Fibroblast of the aortic adventitia (primary cell): ENCODE data around the gene KCTD20. TPM values are rescaled to one million over a fixed set of nuclear protein-coding genes. Genes with fewer than 3 reads are reported as not detected.
"Not testable (repeated sequence)": the region's sequence is repeated elsewhere in the genome, so short reads cannot be mapped to it uniquely, and the experiment has no call there.

Experiments
- DNase-seq: peaks from one replicate; pipeline ENCODE4 v3.0.0-alpha.2; 2010; ENCODE audit warnings: low read depth
- H3K4me3 ChIP-seq: 2 replicates; pipeline ENCODE4 v1.5.1; 2011; ENCODE audit warnings: low read depth, mild to moderate bottlenecking, control low read depth, low read length, moderate library complexity
- total RNA-seq: library from RNA; depleted of rRNA; stranded (reverse); fragments of >200 nt; gene quantifications from 2 replicates; pipeline ENCODE4 v1.2.3, GENCODE V29; 2012; ENCODE audit warnings: low replicate concordance
- TF ChIP-seq, protein P1 (sequence below): IDR thresholded peaks from 2 replicates; pipeline ENCODE4 v1.5.1; 2011; ENCODE audit warnings: mild to moderate bottlenecking, low read length, control low read depth, inconsistent platforms; ENCODE audit not compliant: insufficient read depth

The KCTD20 gene
- total RNA-seq: 48.6 and 57.6 TPM in 2 replicates

DNA sequence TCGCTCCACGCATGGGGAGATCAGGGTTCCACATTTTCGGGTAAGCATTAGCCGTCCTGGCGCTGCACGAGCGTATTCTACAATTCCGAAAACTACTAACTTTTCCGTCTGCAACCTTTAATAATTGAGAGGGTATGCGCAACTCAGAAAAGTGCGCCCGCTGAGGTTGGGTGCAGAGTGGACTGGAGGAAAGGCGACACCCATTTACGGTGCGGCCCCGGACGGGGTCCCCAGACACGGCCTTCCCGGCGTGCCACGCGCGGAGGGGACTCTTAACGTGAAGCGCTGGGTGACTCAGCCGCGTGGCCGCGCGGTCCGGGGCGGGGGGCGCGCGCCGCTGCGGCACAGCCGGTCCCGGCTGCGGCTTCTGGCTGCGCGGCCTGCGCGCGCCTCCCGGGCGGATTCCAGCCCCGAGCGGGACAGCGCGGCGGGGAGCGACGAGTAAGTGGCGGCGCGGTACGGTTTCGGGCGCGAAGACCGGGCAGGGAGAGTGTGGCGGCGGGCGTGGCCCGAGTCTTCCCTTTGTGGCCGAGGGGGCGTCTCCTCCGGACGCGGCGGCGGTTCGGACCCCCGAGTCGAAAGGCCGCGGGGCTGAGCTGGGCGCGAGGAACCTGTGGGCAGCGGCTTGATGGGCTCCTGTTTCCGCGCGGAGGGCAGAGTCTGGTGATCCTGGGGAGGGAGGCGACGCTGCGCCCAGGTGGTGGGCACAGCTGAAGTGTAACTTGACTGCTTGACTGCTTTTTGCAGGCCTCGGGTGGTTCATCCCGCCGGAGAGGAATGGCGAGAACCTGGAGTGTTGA, at the start of gene KCTD20, which contains the start of gene PXT1:
Gene KCTD20 (plus strand): TSS at position 330 of the 800 bp plus-strand sequence. CDS start 27,098 bp downstream, outside the sequence.
Gene PXT1 (minus strand): TSS at position 184 of the 800 bp plus-strand sequence. CDS start 16,772 bp downstream, outside the sequence.
- TF ChIP-seq, protein P1, sequence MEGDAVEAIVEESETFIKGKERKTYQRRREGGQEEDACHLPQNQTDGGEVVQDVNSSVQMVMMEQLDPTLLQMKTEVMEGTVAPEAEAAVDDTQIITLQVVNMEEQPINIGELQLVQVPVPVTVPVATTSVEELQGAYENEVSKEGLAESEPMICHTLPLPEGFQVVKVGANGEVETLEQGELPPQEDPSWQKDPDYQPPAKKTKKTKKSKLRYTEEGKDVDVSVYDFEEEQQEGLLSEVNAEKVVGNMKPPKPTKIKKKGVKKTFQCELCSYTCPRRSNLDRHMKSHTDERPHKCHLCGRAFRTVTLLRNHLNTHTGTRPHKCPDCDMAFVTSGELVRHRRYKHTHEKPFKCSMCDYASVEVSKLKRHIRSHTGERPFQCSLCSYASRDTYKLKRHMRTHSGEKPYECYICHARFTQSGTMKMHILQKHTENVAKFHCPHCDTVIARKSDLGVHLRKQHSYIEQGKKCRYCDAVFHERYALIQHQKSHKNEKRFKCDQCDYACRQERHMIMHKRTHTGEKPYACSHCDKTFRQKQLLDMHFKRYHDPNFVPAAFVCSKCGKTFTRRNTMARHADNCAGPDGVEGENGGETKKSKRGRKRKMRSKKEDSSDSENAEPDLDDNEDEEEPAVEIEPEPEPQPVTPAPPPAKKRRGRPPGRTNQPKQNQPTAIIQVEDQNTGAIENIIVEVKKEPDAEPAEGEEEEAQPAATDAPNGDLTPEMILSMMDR: no peak
- DNase-seq: peak; percentile 84
- peak within 1 kb of the TSS; percentile 97 for H3K4me3 ChIP-seq

DNA sequence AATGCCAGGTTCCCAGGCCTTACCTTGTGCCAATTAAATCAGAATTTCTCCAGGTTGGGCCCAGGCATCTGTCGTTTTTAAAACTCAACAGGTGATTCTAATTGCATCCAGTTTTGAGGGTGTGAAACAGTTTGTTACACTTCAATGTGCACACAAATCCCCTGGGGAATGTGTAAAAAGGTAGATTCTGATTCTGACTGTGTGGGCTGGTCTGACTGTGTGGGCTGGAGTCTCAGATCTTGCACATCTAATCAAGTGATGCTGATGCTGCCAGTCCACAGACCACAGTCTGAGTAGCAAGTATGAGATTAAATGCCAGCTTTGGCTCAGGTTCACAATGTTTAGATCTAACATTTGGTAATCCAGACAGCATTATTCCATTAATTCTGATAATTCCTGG, 42.8 kb upstream of the KCTD20 start:
- TF ChIP-seq, protein P1: no peak
- no peak overlapping the region for H3K4me3 ChIP-seq
- DNase-seq: no peak

DNA sequence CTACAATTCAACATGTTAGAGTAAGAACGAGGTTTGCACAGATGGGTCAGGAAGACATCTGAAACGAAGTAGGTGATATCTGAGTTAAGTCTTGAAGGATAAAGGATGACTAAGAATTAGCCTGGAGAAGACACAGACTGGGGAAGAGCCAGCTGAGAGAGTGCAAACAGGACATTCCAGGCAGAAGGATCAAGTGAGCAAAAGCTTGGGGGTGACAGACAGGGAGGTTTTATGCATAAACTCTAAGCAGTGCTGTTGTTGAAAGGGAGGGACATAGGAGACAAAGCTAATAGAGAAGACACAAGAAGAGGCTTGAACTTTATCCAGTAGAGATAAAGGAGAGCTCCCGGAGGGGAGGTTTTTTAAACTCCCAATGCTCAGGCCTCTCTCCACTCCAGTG, 40.3 kb upstream of the KCTD20 start:
- no peak for DNase-seq
- no peak overlapping the region for H3K4me3 ChIP-seq
- TF ChIP-seq, protein P1: no peak

DNA sequence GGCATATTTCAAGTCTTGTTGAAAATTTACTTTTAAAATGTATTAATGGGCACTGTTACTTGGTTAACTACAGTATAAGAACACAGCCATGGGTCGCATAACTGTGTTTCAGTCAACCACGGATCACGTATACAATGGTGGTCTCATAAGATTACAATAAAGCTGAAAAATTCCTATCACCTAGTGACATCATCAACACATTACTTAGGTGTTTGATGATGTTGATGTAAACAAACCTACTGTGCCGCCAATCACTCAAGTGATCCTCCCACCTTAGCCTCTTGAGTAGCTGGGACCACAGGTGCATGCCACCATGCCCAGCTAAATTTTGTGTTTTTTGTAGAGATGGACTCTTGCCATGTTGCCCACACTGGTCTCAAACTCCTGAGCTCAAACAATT, 38.6 kb upstream of the KCTD20 start:
- no peak overlapping the region for H3K4me3 ChIP-seq
- no peak for DNase-seq
- TF ChIP-seq, protein P1: no peak

DNA sequence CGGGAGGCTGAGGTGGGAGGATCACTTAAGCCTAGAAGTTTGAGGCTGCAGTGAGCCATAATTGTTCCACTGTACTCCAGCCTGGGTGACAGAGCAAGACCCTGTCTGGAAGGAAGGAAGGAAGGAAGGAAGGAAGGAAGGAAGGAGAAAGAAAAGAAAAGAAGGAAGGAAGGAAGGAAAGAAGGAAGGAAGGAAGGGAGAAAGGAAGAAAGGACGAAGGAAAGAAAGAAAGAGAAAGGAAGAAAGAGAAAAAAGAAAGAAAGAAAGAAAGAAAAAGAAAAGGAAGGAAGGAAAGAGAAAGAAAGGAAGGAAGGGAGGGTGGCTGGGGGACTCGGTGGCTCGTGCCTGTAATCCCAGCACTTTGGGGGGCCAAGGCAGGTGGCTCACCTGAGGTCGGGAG, 33.1 kb upstream of the KCTD20 start:
- not testable (repeated sequence) for DNase-seq

DNA sequence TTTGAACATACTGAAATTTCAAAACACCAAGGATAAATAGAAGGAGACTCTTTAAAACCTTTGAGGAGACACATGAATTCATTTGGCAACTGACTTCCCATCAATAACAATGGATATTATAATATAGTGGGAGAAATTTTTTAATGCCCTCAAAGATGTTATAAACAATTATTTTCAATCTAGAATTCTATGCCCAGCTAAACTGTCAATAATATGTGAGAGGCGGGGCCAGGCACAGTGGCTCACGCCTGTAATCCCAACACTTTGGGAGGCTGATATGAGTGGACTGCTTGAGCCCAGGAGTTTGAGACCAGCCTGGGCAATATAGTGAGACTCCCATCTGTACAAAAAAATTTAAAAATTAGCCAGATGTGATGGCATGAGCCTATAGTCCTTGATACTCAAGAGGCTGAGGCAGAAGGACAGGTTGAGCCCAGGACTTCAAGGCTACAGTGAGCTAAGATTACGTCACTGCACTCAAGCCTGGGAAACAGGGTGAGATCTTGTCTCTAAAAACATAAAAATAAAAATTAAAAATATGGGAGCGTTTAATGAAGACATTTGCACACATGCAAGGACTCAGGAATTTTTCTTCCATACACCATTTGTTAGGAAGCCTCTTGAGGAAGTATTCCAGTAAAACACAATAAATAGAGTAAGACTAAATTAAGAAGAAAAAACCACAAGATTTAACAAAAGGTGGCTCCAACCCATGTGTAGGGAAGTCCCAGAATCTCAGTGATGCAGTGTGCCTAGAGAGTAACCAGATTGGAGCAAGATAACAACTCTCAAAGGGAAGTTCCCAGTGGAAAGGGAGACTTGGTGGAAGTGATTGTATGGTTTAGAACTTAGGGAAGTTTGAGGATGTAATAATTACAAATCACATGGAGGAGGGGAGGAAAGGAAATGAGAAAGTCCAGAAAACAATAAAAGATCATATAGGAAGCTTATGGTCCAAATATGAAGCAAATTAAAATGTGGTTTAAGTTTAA, 29.0 kb upstream of the KCTD20 start:
- H3K4me3 ChIP-seq: no peak overlapping the region
- DNase-seq: no peak
- TF ChIP-seq, protein P1: no peak

More for the DNA sequence above, 33.1 kb upstream of the KCTD20 start:
- H3K4me3 ChIP-seq: not testable (repeated sequence)
